ENCODE data around the gene TBL1XR1. TPM values are rescaled to one million over a fixed set of nuclear protein-coding genes. Genes with fewer than 3 reads are reported as not detected.

TBL1XR1 gene
- total RNA-seq, 1 experiment from 2014 or later, result 77.6 TPM

DNA sequence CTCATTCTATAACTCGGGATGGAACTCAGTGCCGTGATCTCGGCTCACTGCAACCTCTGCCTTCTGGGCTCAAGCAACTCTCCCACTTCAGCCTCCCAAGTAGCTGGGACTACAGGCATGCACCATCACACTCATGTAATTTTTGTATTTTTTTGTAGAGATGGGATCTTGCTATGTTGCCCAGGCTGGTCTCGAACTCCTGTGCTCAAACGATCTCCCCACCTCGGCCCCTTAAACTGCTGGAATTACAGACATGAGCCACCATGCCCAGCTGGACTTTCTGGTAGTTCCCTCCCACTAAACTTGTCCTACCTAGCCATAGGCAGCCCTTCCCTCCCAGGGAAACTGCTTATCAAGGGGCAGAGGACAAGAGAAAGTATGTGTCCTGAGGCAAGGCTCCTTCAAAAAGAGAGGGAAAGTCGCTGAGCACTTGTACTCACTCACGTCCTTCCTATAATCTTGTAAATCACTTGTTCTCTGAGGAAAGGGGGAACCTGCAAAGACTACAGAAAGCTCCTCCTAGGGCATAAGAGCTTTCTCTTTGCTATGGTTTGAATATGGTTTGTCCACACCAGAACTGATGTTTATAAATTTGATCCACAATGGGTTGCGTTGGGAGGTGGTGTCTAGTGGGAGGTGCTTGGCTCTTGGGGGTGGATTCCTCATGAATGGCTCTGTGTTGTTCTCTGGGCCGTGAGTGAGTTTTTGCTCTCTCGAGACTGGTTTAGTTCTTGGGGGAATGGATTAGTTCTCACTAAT is 13.6 kb upstream of the TBL1XR1 start:
- H3K4me2 ChIP-seq (ENCODE audit: low read length), result no peak overlapping the region
- no peak overlapping the region for H3K27ac ChIP-seq (ENCODE audit: low read length)
- H3K9me2 ChIP-seq (replicated peaks; ENCODE audit: low read length), result no peaks in the 10 kb centered on the region
- no peak overlapping the region for H2AFZ ChIP-seq (ENCODE audit: low read length)
- BruUV-seq (replicated peaks), result no TSS peak
- H3K9ac ChIP-seq (ENCODE audit: low read length), result no peak overlapping the region
- ATAC-seq (no peak), DNase-seq (no peak)
- ChIA-PET CTCF (no interaction called here), POLR2A (ENCODE audit: unreplicated experiment) (no interaction called here)
- no peak overlapping the region for H3K4me3 ChIP-seq (ENCODE audit: low read length)
- TF ChIP-seq EZH2phosphoT487 (IDR thresholded peaks at IDR 0.05; ENCODE audit: borderline replicate concordance, low read length), result no peak
- TF ChIP-seq EZH2 (IDR thresholded peaks at IDR 0.05; ENCODE audit: low read length, unreplicated experiment), result no peak
- TF ChIP-seq, protein P1, sequence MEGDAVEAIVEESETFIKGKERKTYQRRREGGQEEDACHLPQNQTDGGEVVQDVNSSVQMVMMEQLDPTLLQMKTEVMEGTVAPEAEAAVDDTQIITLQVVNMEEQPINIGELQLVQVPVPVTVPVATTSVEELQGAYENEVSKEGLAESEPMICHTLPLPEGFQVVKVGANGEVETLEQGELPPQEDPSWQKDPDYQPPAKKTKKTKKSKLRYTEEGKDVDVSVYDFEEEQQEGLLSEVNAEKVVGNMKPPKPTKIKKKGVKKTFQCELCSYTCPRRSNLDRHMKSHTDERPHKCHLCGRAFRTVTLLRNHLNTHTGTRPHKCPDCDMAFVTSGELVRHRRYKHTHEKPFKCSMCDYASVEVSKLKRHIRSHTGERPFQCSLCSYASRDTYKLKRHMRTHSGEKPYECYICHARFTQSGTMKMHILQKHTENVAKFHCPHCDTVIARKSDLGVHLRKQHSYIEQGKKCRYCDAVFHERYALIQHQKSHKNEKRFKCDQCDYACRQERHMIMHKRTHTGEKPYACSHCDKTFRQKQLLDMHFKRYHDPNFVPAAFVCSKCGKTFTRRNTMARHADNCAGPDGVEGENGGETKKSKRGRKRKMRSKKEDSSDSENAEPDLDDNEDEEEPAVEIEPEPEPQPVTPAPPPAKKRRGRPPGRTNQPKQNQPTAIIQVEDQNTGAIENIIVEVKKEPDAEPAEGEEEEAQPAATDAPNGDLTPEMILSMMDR (conservative IDR thresholded peaks at IDR 0.05; ENCODE audit: low read depth, low read length), result no peak
- no peaks in the 10 kb centered on the region for H3K27me3 ChIP-seq (ENCODE audit: low read length)
- no peaks in the 10 kb centered on the region for H3K4me1 ChIP-seq (ENCODE audit: insufficient read depth, low read length)
- intact Hi-C loops (cut with micrococcal nuclease), result no loop called here
- no peaks in the 10 kb centered on the region for H3K36me3 ChIP-seq (ENCODE audit: low read depth, low read length)
- no peaks in the 10 kb centered on the region for H4K20me1 ChIP-seq (ENCODE audit: low read length)
- H3F3A ChIP-seq (ENCODE audit: low read length, unreplicated experiment), result no peaks in the 10 kb centered on the region
- no peaks in the 10 kb centered on the region for H3K9me3 ChIP-seq (ENCODE audit: low read length)
- H3K79me2 ChIP-seq (ENCODE audit: low read length), result no peaks in the 10 kb centered on the region

DNA sequence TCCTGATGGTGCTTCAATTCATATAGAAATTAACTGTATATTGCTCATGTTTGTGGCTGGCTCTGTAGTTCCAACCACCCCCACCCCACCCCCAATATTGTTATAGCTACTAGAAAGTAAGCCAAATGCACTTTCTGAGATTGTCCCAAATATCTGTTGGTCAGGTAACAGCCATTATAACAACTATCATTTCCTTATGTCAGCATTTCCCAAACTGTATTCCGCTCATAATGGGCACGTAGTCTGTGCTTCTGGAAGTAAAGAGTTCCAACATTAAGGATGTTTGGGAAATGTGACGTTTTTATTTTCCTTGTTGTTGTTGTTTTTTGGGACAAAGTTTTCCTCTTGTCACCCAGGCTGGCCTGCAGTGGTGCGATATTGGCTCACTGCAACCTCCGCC is 12.2 kb upstream of the TBL1XR1 start:
- no peak overlapping the region for H3K4me3 ChIP-seq (ENCODE audit: low read length)
- no peak overlapping the region for H2AFZ ChIP-seq (ENCODE audit: low read length)
- intact Hi-C loops (cut with micrococcal nuclease), result no loop called here
- no peak overlapping the region for H3K4me2 ChIP-seq (ENCODE audit: low read length)
- POLR2A ChIA-PET (ENCODE audit: unreplicated experiment), result no interaction called here
- no peaks in the 10 kb centered on the region for H3K4me1 ChIP-seq (ENCODE audit: insufficient read depth, low read length)
- no peak overlapping the region for H3K9ac ChIP-seq (ENCODE audit: low read length)
- ATAC-seq, result no peak
- DNase-seq, result no peak
- no peaks in the 10 kb centered on the region for H3K9me2 ChIP-seq (replicated peaks; ENCODE audit: low read length)
- H3K27me3 ChIP-seq (ENCODE audit: low read length), result no peaks in the 10 kb centered on the region
- CTCF ChIA-PET, result no interaction called here
- H3K27ac ChIP-seq (ENCODE audit: low read length), result no peak overlapping the region
- no peaks in the 10 kb centered on the region for H4K20me1 ChIP-seq (ENCODE audit: low read length)
- H3K79me2 ChIP-seq (ENCODE audit: low read length), result no peaks in the 10 kb centered on the region
- no peaks in the 10 kb centered on the region for H3K36me3 ChIP-seq (ENCODE audit: low read depth, low read length)
- TF ChIP-seq EZH2 (IDR thresholded peaks at IDR 0.05; ENCODE audit: low read length, unreplicated experiment) (no peak), EZH2phosphoT487 (IDR thresholded peaks at IDR 0.05; ENCODE audit: borderline replicate concordance, low read length) (no peak)
- TF ChIP-seq, protein P1 (conservative IDR thresholded peaks at IDR 0.05; ENCODE audit: low read depth, low read length), result no peak
- no peaks in the 10 kb centered on the region for H3F3A ChIP-seq (ENCODE audit: low read length, unreplicated experiment)
- no peaks in the 10 kb centered on the region for H3K9me3 ChIP-seq (ENCODE audit: low read length)
- BruUV-seq (replicated peaks), result no TSS peak

DNA sequence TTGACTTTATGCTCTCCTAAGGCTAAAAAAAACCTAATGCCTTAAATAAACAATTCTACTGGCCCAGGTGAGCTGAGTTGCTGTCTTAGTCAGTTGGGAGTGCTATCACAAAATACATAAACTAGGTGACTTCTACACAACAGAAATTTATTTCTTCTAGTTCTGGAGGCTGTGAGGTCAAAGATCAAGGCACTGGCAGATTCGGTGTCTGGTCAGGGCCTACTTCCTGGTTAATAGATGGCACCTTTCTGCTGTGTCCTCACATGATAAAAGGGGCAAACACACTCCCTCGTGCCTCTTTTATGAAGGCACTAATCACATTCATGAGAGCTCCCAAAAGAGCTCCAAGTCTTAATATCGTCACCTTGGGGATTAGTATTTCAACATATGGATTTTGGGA is 11.5 kb upstream of the TBL1XR1 start:
- no TSS peak for BruUV-seq (replicated peaks)
- no peak for ATAC-seq

More for the DNA sequence above, 11.5 kb upstream of the TBL1XR1 start:
- H3K27ac ChIP-seq (ENCODE audit: low read length), result no peak overlapping the region
- no peaks in the 10 kb centered on the region for H3K36me3 ChIP-seq (ENCODE audit: low read depth, low read length)
- no peaks in the 10 kb centered on the region for H4K20me1 ChIP-seq (ENCODE audit: low read length)
- ChIA-PET CTCF (no interaction called here), POLR2A (ENCODE audit: unreplicated experiment) (interaction anchor here (0.6 kb wide), 1 partner anchor 54 kb away, joined by 15 read pairs; no protein-coding TSS in a partner anchor)
- H3K27me3 ChIP-seq (ENCODE audit: low read length), result no peaks in the 10 kb centered on the region
- TF ChIP-seq EZH2phosphoT487 (IDR thresholded peaks at IDR 0.05; ENCODE audit: borderline replicate concordance, low read length), result no peak
- TF ChIP-seq, protein P1 (conservative IDR thresholded peaks at IDR 0.05; ENCODE audit: low read depth, low read length), result no peak
- TF ChIP-seq EZH2 (IDR thresholded peaks at IDR 0.05; ENCODE audit: low read length, unreplicated experiment), result no peak
- H3F3A ChIP-seq (ENCODE audit: low read length, unreplicated experiment), result no peaks in the 10 kb centered on the region
- no peak for DNase-seq
- H3K4me3 ChIP-seq (ENCODE audit: low read length), result no peak overlapping the region
- H3K9me2 ChIP-seq (replicated peaks; ENCODE audit: low read length), result no peaks in the 10 kb centered on the region
- no peaks in the 10 kb centered on the region for H3K9me3 ChIP-seq (ENCODE audit: low read length)
- intact Hi-C loops (cut with micrococcal nuclease), result no loop called here
- no peaks in the 10 kb centered on the region for H3K4me1 ChIP-seq (ENCODE audit: insufficient read depth, low read length)
- H3K79me2 ChIP-seq (ENCODE audit: low read length), result no peaks in the 10 kb centered on the region
- no peak overlapping the region for H3K4me2 ChIP-seq (ENCODE audit: low read length)
- H3K9ac ChIP-seq (ENCODE audit: low read length), result no peak overlapping the region
- no peak overlapping the region for H2AFZ ChIP-seq (ENCODE audit: low read length)

Data from PC-3 (cell line).